ENCODE measurements around the gene KREMEN1.
A peak's percentile ranks its signal among the peaks of the same experiment; 100 is the strongest.
"Not testable (repeated sequence)": the region's sequence is repeated elsewhere in the genome, so short reads cannot be mapped to it uniquely, and the experiment has no call there.

KREMEN1 gene, protein sequence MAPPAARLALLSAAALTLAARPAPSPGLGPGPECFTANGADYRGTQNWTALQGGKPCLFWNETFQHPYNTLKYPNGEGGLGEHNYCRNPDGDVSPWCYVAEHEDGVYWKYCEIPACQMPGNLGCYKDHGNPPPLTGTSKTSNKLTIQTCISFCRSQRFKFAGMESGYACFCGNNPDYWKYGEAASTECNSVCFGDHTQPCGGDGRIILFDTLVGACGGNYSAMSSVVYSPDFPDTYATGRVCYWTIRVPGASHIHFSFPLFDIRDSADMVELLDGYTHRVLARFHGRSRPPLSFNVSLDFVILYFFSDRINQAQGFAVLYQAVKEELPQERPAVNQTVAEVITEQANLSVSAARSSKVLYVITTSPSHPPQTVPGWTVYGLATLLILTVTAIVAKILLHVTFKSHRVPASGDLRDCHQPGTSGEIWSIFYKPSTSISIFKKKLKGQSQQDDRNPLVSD

DNA sequence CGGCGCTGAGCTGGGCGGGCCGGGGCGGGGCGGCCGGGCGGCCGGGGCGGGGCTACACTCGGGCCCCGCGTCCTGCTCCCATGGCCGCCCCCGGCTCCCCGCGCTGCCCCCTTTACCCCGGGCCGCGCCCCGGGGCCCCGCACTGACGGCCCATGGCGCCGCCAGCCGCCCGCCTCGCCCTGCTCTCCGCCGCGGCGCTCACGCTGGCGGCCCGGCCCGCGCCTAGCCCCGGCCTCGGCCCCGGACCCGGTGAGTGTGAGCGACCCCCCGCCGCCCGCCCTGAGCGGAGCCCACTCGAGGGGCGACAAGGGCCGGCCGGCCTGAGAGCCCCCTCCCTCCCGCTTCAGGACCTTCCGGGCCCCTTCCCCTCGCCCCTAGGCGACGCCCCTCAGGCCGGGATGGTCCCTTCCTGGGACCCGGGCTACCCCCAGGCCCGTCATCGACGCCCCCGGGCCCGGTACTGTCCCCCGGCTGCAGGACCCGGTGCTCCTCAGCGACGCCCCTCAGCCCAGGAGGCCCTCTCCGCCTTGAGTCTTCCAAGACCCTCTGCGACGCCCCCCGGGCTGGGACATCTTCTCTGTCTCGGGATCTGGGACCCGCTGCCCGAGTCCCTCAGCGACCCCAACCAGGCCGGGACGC lies at the start of gene KREMEN1:
Gene KREMEN1 (plus strand): TSS at position 57 of the 639 bp plus-strand sequence. CDS start 96 bp downstream, at position 153.
- no peak for DNase-seq

GRCh38 chr22:29023172-29023796 lies 49.6 kb upstream of the KREMEN1 start:
- DNase-seq: no peak

DNA sequence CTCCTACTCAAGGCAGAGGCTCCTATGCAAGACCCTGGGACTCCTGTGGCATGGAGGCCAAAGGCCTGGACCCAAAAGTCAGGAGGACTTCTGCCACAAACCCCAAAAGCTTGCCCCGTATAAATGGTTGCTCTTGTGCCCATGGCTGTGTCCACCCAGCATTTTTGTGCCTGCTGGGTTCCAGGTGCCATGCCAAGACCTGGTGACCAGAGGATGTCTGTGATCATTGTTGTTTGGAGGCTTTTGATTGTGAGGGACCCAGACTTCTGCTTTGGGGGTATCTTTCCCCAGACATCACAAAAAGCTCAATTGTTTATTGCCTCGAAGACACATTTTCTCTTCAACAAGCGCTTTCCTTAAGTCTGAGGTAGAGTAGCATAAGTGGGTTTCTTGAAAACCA lies 46.3 kb upstream of the KREMEN1 start:
- DNase-seq: no peak

GRCh38 chr22:29028468-29028867 lies 44.4 kb upstream of the KREMEN1 start:
- DNase-seq: no peak

GRCh38 chr22:29029202-29030000 lies 43.4 kb upstream of the KREMEN1 start:
- no peak for DNase-seq

- no peak for DNase-seq
Measured at GRCh38 chr22:29030016-29030617, 42.7 kb upstream of the KREMEN1 start.

DNA sequence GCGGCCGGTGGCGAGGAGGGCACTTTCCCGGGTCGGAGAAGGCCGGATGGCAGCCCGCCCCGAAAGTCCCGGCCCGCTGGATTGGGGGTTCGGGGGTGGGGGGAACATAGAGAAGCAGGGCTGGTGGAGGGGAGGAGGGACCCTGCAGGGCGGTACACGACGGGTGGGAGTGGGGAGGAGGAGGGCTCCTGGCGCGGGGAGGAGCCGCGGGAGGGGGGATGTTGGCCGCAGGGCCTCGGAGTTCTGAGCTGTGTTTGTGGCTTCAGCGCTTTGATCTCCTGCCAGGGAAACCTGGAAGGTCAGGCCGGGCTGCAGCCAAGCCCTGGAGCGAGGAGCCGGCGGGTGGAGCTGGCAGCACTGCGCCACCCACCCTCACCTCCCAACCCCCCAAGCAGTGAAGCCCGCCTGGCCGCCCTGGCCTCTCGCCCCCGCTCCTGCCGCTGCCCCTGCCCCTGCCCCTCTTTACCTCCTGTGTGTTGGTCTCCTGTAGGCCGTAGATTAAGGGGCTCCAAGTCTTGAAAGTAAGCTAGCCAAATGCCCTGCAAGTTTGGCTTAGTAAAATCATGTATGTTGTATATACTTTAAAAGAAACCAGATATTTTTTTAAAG lies 42.1 kb upstream of the KREMEN1 start:
- DNase-seq: no peak

- DNase-seq: no peak
Measured at GRCh38 chr22:29031227-29032011, 41.4 kb upstream of the KREMEN1 start.

- no peak for DNase-seq
Measured at GRCh38 chr22:29032014-29032475, 40.8 kb upstream of the KREMEN1 start.

DNA sequence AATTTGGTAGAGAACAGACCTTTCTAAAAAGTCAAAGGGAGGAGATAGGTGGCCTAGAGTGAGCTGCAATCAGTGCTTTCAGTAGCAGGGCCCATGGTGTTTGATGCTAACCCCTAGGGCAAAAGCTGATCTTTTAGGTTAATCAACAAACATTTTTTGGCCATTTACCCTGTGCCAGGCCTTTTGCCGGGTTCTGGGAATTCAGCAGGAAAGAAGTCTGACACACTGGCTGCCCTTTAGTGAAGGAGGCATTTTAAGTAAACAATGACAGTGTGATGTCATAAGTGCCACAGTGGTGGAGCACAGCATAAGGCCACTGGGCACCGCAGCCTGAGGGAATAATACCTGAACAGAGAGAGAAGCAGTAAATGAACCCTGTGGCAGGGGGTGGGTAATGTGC lies 40.3 kb upstream of the KREMEN1 start:
- DNase-seq: no peak

- DNase-seq: no peak
Measured at GRCh38 chr22:29037340-29037932, 35.4 kb upstream of the KREMEN1 start.

- DNase-seq: no peak
Measured at GRCh38 chr22:29039148-29039547, 33.7 kb upstream of the KREMEN1 start.

DNA sequence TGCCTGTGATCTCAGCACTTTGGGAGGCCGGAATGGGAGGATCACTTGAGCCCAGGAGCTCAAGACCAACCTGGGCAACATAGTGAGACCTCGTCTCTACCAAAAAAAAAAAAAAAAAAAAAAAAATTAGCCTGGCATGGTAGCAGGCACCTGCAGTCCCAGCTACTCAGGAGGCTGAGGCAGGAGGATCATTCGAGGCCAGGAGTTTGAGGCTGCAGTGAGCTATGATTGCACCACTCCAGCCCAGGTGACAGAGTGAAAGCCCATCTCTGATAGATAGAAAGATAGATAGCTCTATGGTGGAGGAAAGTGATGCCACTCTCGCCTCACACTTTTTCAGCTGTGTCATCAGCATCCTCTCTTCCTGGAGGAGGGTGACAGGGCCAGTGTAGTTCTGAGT lies 33.2 kb upstream of the KREMEN1 start:
- DNase-seq: not testable (repeated sequence)

DNA sequence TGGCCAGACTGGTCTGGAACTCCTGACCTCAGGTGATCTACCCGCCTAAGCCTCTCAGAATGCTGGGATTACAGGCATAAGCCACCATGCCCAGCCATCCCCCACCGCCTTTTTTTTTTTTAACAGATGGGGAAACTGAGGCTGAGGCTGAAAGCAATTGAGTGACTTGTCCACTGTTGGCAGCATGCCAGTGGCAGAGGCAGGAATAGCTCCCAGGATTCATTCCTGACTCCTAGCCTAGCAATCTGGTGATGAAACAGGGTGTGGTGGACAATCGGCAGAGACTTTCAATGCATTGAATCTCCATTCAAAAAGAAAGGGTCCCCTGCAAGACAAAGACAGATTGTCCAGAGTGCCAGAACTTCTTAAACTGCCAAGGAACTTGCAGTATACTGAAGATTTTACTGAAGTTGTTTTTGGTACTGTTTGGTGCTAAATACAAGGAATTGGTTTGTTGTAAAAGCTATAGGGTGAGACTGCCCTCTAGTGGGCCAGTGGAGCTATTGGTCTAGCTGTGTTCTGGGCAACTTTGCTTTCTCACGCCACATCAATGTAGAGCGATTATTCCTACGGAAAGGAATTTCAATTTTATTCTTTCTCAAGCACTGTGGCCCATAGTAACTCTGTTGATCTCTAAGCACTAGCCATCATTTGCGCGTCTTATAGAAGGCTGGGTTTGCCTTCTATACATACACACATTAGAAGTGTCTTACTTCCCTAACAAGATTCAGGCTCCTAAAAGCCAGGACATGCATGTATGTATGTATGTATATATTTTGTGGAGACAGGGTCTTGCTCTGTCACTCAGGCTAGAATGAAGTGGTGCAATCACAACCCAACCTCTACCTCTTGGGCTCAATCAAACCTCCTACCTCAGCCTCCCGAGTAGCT lies 32.2 kb upstream of the KREMEN1 start:
- peak; percentile 64 for DNase-seq

GRCh38 chr22:29041408-29041807 lies 31.4 kb upstream of the KREMEN1 start:
- DNase-seq: no peak

DNA sequence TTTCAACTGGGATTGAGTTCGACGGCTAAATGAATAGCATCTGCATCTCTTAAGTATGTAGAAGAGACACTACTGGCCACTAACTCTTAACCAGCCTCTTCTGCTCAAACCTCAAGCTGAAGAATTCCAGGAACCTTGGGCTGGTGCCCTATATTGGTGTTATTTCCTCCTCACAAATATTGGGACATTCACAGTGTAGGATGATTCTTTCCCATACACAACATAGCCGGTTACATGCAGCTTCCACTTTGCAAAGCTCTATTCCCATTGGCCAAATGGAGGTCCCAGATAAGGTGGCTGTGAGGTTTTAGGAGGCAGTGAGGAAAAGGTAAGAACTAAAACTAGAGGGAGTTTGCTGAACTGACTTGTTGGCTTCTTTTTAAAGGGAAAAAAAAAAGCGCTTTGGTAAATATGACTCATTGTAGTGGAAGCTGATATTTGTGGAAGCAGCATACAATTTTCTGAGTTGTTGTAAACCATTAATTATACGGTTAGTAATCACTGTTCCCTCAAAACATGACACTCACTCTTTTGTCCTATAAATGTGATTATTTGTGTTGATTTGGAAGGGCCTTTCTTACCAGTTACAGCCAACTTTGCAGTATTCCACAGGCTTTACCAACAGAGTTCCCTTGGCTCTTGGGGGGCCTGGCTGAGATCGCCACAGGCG lies 28.8 kb upstream of the KREMEN1 start:
- DNase-seq: no peak

- DNase-seq: no peak
Measured at GRCh38 chr22:29044657-29045176, 28.1 kb upstream of the KREMEN1 start.

GRCh38 chr22:29048822-29049654 lies 23.8 kb upstream of the KREMEN1 start:
- DNase-seq: no peak

Measured in activated CD8-positive, alpha-beta memory T cell treated with anti-CD3 and anti-CD28 coated beads, Interleukin-2, amount 50 U/mL, for 4 hours (primary cell).